HepG2 (cell line): Measurements from ENCODE around the gene NDUFB8. TPM values are rescaled to one million over a fixed set of nuclear protein-coding genes. Genes with fewer than 3 reads are reported as not detected.
A peak's percentile ranks its signal among the peaks of the same experiment; 100 is the strongest.

ENCODE experiments used
- ATAC-seq: fragments of 200-7000 bp; cut with Tn5 transposase; 3 replicates; pipeline ENCODE4 v1.9.1; 2020; ENCODE audit warnings: mild to moderate bottlenecking, moderate library complexity
- BruUV-seq: library from RNA; stranded (reverse); fragments of 400-500 nt; replicated peaks from 2 replicates; lab custom pipeline; 2021; lab: Mats Ljungman, UMichigan
- CTCF ChIA-PET: fragments of 300-600 bp; formaldehyde crosslinking; extraction: SDS; loops from one replicate; lab custom pipeline; 2021; ENCODE audit warnings: low total read pairs, inconsistent platforms, low intra/inter-chr PET ratio; lab: Yijun Ruan, JAX
- POLR2A ChIA-PET: fragments of 350-600 bp; sonication (Branson Sonifier 250); formaldehyde crosslinking; loops from one replicate; lab custom pipeline; 2020; ENCODE audit warnings: antibody characterized with exemption, inconsistent platforms; lab: Yijun Ruan, JAX
- DNase-seq: peaks from one replicate; pipeline ENCODE4 v3.0.0-alpha.2; 2015; ENCODE audit warnings: low spot score
- FAIRE-seq: peaks from 3 replicates; lab custom pipeline; 2011; peaks lifted over from hg19 to GRCh38; lab: Jason Lieb, UNC
- H2AFZ ChIP-seq: one replicate; pipeline ENCODE4 v1.6.1; 2011; ENCODE audit warnings: low read length, inconsistent platforms
- H3K27ac ChIP-seq: fragments of 300-600 bp; 3 replicates; pipeline ENCODE4 v1.8.0; 2011; ENCODE audit warnings: mixed run types, mild to moderate bottlenecking, mixed read lengths, low read length, inconsistent platforms; ENCODE audit not compliant: insufficient read depth; ENCODE audit errors: extremely low read length
- H3K27me3 ChIP-seq, 2 experiments: fragments of 200-600 bp in 1 of 2; 2 replicates in 1 of 2; 3 replicates in 1 of 2; pipeline versions ENCODE4 v1.6.0 to v1.8.0; 2011; ENCODE audit warnings: low read length in 2 of 2, mild to moderate bottlenecking in 2 of 2, moderate library complexity in 2 of 2, inconsistent platforms in 1 of 2; ENCODE audit not compliant: insufficient read depth in 2 of 2, control insufficient read depth in 1 of 2
- H3K36me3 ChIP-seq, 2 experiments: fragments of 200-600 bp in 1 of 2; replicated peaks in 1 of 2; 2 replicates in 1 of 2; 3 replicates in 1 of 2; pipeline versions ENCODE4 v1.5.1 to v1.8.0; 2011; ENCODE audit warnings: low read length in 2 of 2, inconsistent platforms in 1 of 2; ENCODE audit not compliant: insufficient read depth in 2 of 2, control insufficient read depth in 1 of 2
- H3K4me1 ChIP-seq: 2 replicates; pipeline ENCODE4 v1.5.1; 2012; ENCODE audit warnings: low read length, inconsistent platforms; ENCODE audit not compliant: insufficient read depth
- H3K4me2 ChIP-seq: 2 replicates; pipeline ENCODE4 v1.6.0; 2011; ENCODE audit warnings: low read depth, low read length, inconsistent platforms
- H3K4me3 ChIP-seq, 3 experiments: fragments of 200-600 bp in 1 of 3; sonication (generic), shearing (Covaris generic) in 1 of 3; replicated peaks in 1 of 3; 2 replicates each; pipeline ENCODE4 v1.5.1; 2011 to 2016; ENCODE audit warnings: low read length in 3 of 3, inconsistent platforms in 2 of 3, low read depth in 2 of 3, mild to moderate bottlenecking in 2 of 3, control low read depth in 1 of 3, mixed read lengths in 1 of 3; ENCODE audit not compliant: insufficient read depth in 1 of 3
- H3K79me2 ChIP-seq: one replicate; pipeline ENCODE4 v1.6.1; 2011; ENCODE audit warnings: low read length, inconsistent platforms; ENCODE audit not compliant: insufficient read depth
- H3K9ac ChIP-seq: 2 replicates; pipeline ENCODE4 v1.6.0; 2011; ENCODE audit warnings: mild to moderate bottlenecking, low read depth, low read length, inconsistent platforms; ENCODE audit not compliant: insufficient read depth
- H3K9me3 ChIP-seq: 2 replicates; pipeline ENCODE4 v1.5.1; 2012; ENCODE audit warnings: mild to moderate bottlenecking, low read length
- H4K20me1 ChIP-seq: 2 replicates; pipeline ENCODE4 v1.6.0; 2011; ENCODE audit warnings: inconsistent platforms, mild to moderate bottlenecking, low read length, moderate library complexity; ENCODE audit not compliant: insufficient read depth
- ARID3A ChIP-seq: IDR thresholded peaks from 2 replicates; pipeline ENCODE4 v1.6.1; 2012; ENCODE audit warnings: low read depth, low read length, improper control_type of control experiment
- FOXK2 ChIP-seq: fragments of 450-650 bp; IDR thresholded peaks from 2 replicates; pipeline ENCODE4 v1.6.1; 2016
- HNF1A ChIP-seq, 2 experiments: sonication (generic) in 1 of 2; formaldehyde crosslinking in 1 of 2; IDR thresholded peaks; 2 replicates each; pipeline versions ENCODE4 v1.4.0 to v1.6.1; 2016 to 2020; ENCODE audit warnings: borderline replicate concordance in 1 of 2, low read depth in 1 of 2, mild to moderate bottlenecking in 1 of 2, missing genetic modification reagents in 1 of 2
- HNRNPUL1 ChIP-seq: fragments of 200-400 bp; formaldehyde crosslinking; IDR thresholded peaks from 2 replicates; pipeline ENCODE4 v1.6.1; 2017; ENCODE audit warnings: low read depth, mild to moderate bottlenecking, low read length, moderate library complexity
- IKZF5 ChIP-seq: IDR thresholded peaks from 2 replicates; pipeline ENCODE4 v1.6.1; 2018; ENCODE audit warnings: missing genetic modification reagents, mild to moderate bottlenecking, missing compliant biosample characterization
- MXD4 ChIP-seq: IDR thresholded peaks from 2 replicates; pipeline ENCODE4 v1.6.1; 2016; ENCODE audit warnings: mild to moderate bottlenecking, missing biosample characterization, missing genetic modification reagents
- PRPF4 ChIP-seq: fragments of 200-400 bp; formaldehyde crosslinking; IDR thresholded peaks from 2 replicates; pipeline ENCODE4 v1.6.1; 2016; ENCODE audit warnings: low read length, low read depth; ENCODE audit not compliant: poor library complexity, severe bottlenecking
- SOX6 ChIP-seq, 2 experiments: fragments of 450-650 bp in 1 of 2; sonication (generic) in 1 of 2; formaldehyde crosslinking in 1 of 2; IDR thresholded peaks; 2 replicates each; pipeline versions ENCODE4 v1.4.0 to v1.6.1; 2017 to 2020; ENCODE audit warnings: antibody characterized with exemption in 1 of 2, mild to moderate bottlenecking in 1 of 2, missing genetic modification reagents in 1 of 2
- SRSF9 ChIP-seq: fragments of 200-400 bp; formaldehyde crosslinking; IDR thresholded peaks from 2 replicates; pipeline ENCODE4 v1.6.1; 2018; ENCODE audit warnings: borderline replicate concordance, mild to moderate bottlenecking, low read depth, low read length; ENCODE audit not compliant: insufficient read depth, poor library complexity, severe bottlenecking
- ZBTB1 ChIP-seq: sonication (generic); formaldehyde crosslinking; IDR thresholded peaks from 2 replicates; pipeline ENCODE4 v1.4.0; 2020; ENCODE audit warnings: missing genetic modification reagents, borderline replicate concordance
- ZFP1 ChIP-seq: IDR thresholded peaks from 2 replicates; pipeline ENCODE4 v1.6.1; 2016
- ZFP90 ChIP-seq: sonication (generic); formaldehyde crosslinking; IDR thresholded peaks from 2 replicates; pipeline ENCODE4 v1.8.0; 2022; ENCODE audit warnings: missing genetic modification reagents, mild to moderate bottlenecking, inconsistent platforms, borderline replicate concordance
- ZMAT5 ChIP-seq: sonication (generic); formaldehyde crosslinking; IDR thresholded peaks from 2 replicates; pipeline ENCODE4 v1.5.0; 2020; ENCODE audit warnings: mild to moderate bottlenecking, low read depth, missing genetic modification reagents, borderline replicate concordance
- ZNF484 ChIP-seq: sonication (generic); formaldehyde crosslinking; IDR thresholded peaks from 2 replicates; pipeline ENCODE4 v1.5.1; 2020; ENCODE audit warnings: mild to moderate bottlenecking, low read depth, missing genetic modification reagents, borderline replicate concordance
- ZNF879 ChIP-seq: sonication (generic); formaldehyde crosslinking; IDR thresholded peaks from 2 replicates; pipeline ENCODE4 v1.8.1; 2023; ENCODE audit warnings: missing genetic modification reagents
- WGBS: methylation state at CpG from one replicate; pipeline ENCODE4 v1.1.6; 2017; ENCODE audit warnings: low lambda C conversion rate; 5-methylcytosine and 5-hydroxymethylcytosine counted together
- in situ Hi-C: cut with HindIII; loops from 2 replicates; pipeline ENCODE4 v1.10.0; 2017; ENCODE audit warnings: low pct_unique_long_range_greater_than_20kb; ENCODE audit not compliant: extremely low pct_ligation_motif_present
- intact Hi-C: fragments of 100-400 bp; cut with micrococcal nuclease; formaldehyde crosslinking; loops from one replicate; pipeline ENCODE4 v1.10.0; 2022; ENCODE audit not compliant: unreplicated experiment
- polyA plus RNA-seq, 8 experiments: library from polyadenylated mRNA; depleted of rRNA in 3 of 8; stranded (reverse) in 7 of 8; unstranded in 1 of 8; fragments of >200 nt; fragmentation: Illumina TruSeq in 4 of 8; extraction: Trizol in 4 of 8; gene quantifications; 2 replicates each; pipeline versions ENCODE4 v1.2.1 to v1.2.3, GENCODE V29; 2011 to 2016; ENCODE audit warnings: low read depth in 4 of 8, missing spikeins in 1 of 8, mixed read lengths in 1 of 8; ENCODE audit not compliant: insufficient read depth in 1 of 8
- total RNA-seq, 5 experiments: library from RNA; depleted of rRNA; stranded (reverse); fragments of >200 nt; fragmentation: Illumina TruSeq; extraction: Trizol; gene quantifications; 2 replicates each; pipeline ENCODE4 v1.2.3, GENCODE V29; 2016; ENCODE audit warnings: low read depth in 1 of 5

The NDUFB8 gene
- total and polyA plus RNA-seq, 2 of the 13 experiments (the other 11 are each of a cell fraction or from before 2014, with no cell fraction given), result 210 to 216 TPM

GRCh38 chr10:100554902-100555301 lies 25.2 kb upstream of the NDUFB8 start:
- H3K27ac ChIP-seq, result no peak overlapping the region
- peak; percentile 23 for DNase-seq
- H3K36me3 ChIP-seq, result peaks cover 1 to 9% of the 10 kb centered on the region in 2 experiments
- peak overlapping the region; percentile 20 for H3K4me2 ChIP-seq
- no peaks in the 10 kb centered on the region for H3K27me3 ChIP-seq
- CTCF ChIA-PET, result no interaction called here
- no peaks in the 10 kb centered on the region for H3K79me2 ChIP-seq
- intact Hi-C loops (no loop called here), in situ Hi-C loops (no loop called here)
- peak; percentile 68 for ATAC-seq
- H3K9me3 ChIP-seq, result no peaks in the 10 kb centered on the region
- POLR2A ChIA-PET, result interaction anchor here (0.9 to 1.3 kb wide), 2 partner anchors 15 to 19 kb away, joined by 6 to 14 read pairs; partner anchors contain the start of gene HIF1AN
- peaks cover 14% of the 10 kb centered on the region for H3K4me1 ChIP-seq
- BruUV-seq, result no TSS peak
- no peak overlapping the region for H3K9ac ChIP-seq
- no peak overlapping the region for H2AFZ ChIP-seq
- no peak overlapping the region for H3K4me3 ChIP-seq
- WGBS, result 43% methylated on average over 2 of the region's 2 CpGs
- FAIRE-seq, result peak; percentile 74
- H4K20me1 ChIP-seq, result no peaks in the 10 kb centered on the region
- TF ChIP-seq ZNF484 (CRISPR knock-in tag) (no peak), ZMAT5 (CRISPR knock-in tag) (no peak), HNRNPUL1 (0 out of 2 replicates have a peak, but pooled peaks have one; percentile 38), PRPF4 (no peak), ZFP1 (CRISPR knock-in tag) (no peak), ARID3A (0 out of 2 replicates have a peak, but pooled peaks have one; percentile 35), FOXK2 (no peak), IKZF5 (0 out of 2 replicates have a peak, but pooled peaks have one; percentile 27), MXD4 (no peak), SRSF9 (no peak), ZNF879 (no peak), HNF1A (IDR thresholded peaks at IDR 0.05; ENCODE audit: low read depth) (peak; percentile 68), HNF1A (CRISPR knock-in tag; IDR thresholded peaks at IDR 0.05; ENCODE audit: borderline replicate concordance) (no peak; the same call in 1 of the 2 replicates), ZFP90 (no peak), ZBTB1 (CRISPR knock-in tag) (no peak), SOX6 (IDR thresholded peaks at IDR 0.05) (no peak), SOX6 (CRISPR knock-in tag; IDR thresholded peaks at IDR 0.05) (no peak)
